ENCODE data around the gene BRWD1.

GRCh38 chr21:39224930-39225329, 88.5 kb downstream of the BRWD1 start:
- TF ChIP-seq EZH2 (IDR thresholded peaks at IDR 0.05; ENCODE audit: borderline replicate concordance, low read length) (no peak), CTCF (IDR thresholded peaks at IDR 0.05; ENCODE audit: low read length) (no peak)

All from OCI-LY1 (cell line).